H7 (cell line): ENCODE measurements around the gene SEPTIN12. TPM values are rescaled to one million over a fixed set of nuclear protein-coding genes. Genes with fewer than 3 reads are reported as not detected.
"Not testable (repeated sequence)": the region's sequence is repeated elsewhere in the genome, so short reads cannot be mapped to it uniquely, and the experiment has no call there.

Source experiments
- DNase-seq: peaks from one replicate; pipeline ENCODE4 v3.0.0; 2012
- H3K27me3 ChIP-seq: 2 replicates; pipeline ENCODE4 v1.6.0; 2011; ENCODE audit warnings: mild to moderate bottlenecking, low read length; ENCODE audit not compliant: control insufficient read depth, insufficient read depth
- H3K36me3 ChIP-seq: replicated peaks from 2 replicates; pipeline ENCODE4 v1.5.1; 2011; ENCODE audit warnings: low read length; ENCODE audit not compliant: control insufficient read depth, insufficient read depth
- H3K4me3 ChIP-seq: 2 replicates; pipeline ENCODE4 v1.5.1; 2011; ENCODE audit warnings: low read depth, mild to moderate bottlenecking, control low read depth, low read length, moderate library complexity; ENCODE audit not compliant: insufficient read depth
- total RNA-seq: library from RNA; depleted of rRNA; stranded (reverse); fragments of >200 nt; shearing (Covaris generic); gene quantifications from 2 replicates; pipeline ENCODE4 v1.2.3, GENCODE V29; 2014

SEPTIN12 gene
- total RNA-seq, 1 experiment from 2014 or later = not detected

- Histone ChIP-seq H3K36me3 (no peaks in the 10 kb centered on the region), H3K27me3 (no peaks in the 10 kb centered on the region), H3K4me3 (no peak overlapping the region)
- DNase-seq = peak; percentile 70
Measured at GRCh38 chr16:4744555-4745273, 43.4 kb downstream of the SEPTIN12 start.

GRCh38 chr16:4743226-4743878 is 44.8 kb downstream of the SEPTIN12 start:
- peak overlapping the region; percentile 5; the same call in 1 of the 2 replicates for H3K4me3 ChIP-seq
- peak; percentile 66 for DNase-seq
- no peaks in the 10 kb centered on the region for H3K36me3 ChIP-seq
- no peaks in the 10 kb centered on the region for H3K27me3 ChIP-seq

GRCh38 chr16:4738370-4738769 is 49.8 kb downstream of the SEPTIN12 start:
- DNase-seq, H3K4me3 ChIP-seq, H3K36me3 ChIP-seq, H3K27me3 ChIP-seq: not testable (repeated sequence)

GRCh38 chr16:4737545-4737944 is 50.6 kb downstream of the SEPTIN12 start:
- DNase-seq = no peak
- Histone ChIP-seq H3K27me3 (no peaks in the 10 kb centered on the region), H3K36me3 (no peaks in the 10 kb centered on the region), H3K4me3 (no peak overlapping the region)

GRCh38 chr16:4736546-4736945 is 51.6 kb downstream of the SEPTIN12 start:
- Histone ChIP-seq H3K27me3 (no peaks in the 10 kb centered on the region), H3K4me3 (no peak overlapping the region), H3K36me3 (no peaks in the 10 kb centered on the region)
- DNase-seq = no peak

GRCh38 chr16:4734730-4735535 is 53.2 kb downstream of the SEPTIN12 start:
- DNase-seq = peak; percentile 98
- peak overlapping the region; percentile 93 for H3K4me3 ChIP-seq
- peaks cover 3% of the 10 kb centered on the region for H3K36me3 ChIP-seq
- H3K27me3 ChIP-seq = no peaks in the 10 kb centered on the region

- Histone ChIP-seq H3K27me3 (no peaks in the 10 kb centered on the region), H3K36me3 (peaks cover 3% of the 10 kb centered on the region), H3K4me3 (peak within 1 kb of the TSS; percentile 93)
- DNase-seq = peak; percentile 99
Measured at GRCh38 chr16:4734063-4734729, 53.9 kb downstream of the SEPTIN12 start, which contains the start of the genes ANKS3 and DNAAF8. Gene ANKS3, minus strand, starts transcription at chr16:4734271. Its CDS starts 4,122 bp downstream, at chr16:4730149. Gene DNAAF8, plus strand, starts transcription at chr16:4734537. Its CDS starts 1,978 bp downstream, at chr16:4736515.

GRCh38 chr16:4733747-4734062 is 54.4 kb downstream of the SEPTIN12 start:
- DNase-seq = no peak
- Histone ChIP-seq H3K27me3 (no peaks in the 10 kb centered on the region), H3K4me3 (peak overlapping the region; percentile 93), H3K36me3 (peaks cover 6% of the 10 kb centered on the region)

GRCh38 chr16:4733211-4733742 is 54.9 kb downstream of the SEPTIN12 start:
- no peaks in the 10 kb centered on the region for H3K27me3 ChIP-seq
- no peak for DNase-seq
- peak overlapping the region; percentile 93 for H3K4me3 ChIP-seq
- peaks cover 9% of the 10 kb centered on the region for H3K36me3 ChIP-seq

- Histone ChIP-seq H3K27me3 (no peaks in the 10 kb centered on the region), H3K4me3 (no peak overlapping the region), H3K36me3 (peaks cover 25% of the 10 kb centered on the region)
- DNase-seq = no peak
Measured at GRCh38 chr16:4729876-4730275, 58.3 kb downstream of the SEPTIN12 start.

GRCh38 chr16:4728676-4729075 is 59.5 kb downstream of the SEPTIN12 start:
- H3K27me3 ChIP-seq = no peaks in the 10 kb centered on the region
- H3K36me3 ChIP-seq = peaks cover 27% of the 10 kb centered on the region
- H3K4me3 ChIP-seq = no peak overlapping the region
- no peak for DNase-seq
